Mesodermal cell (in vitro differentiated cells): ENCODE results near the gene POLD3.

Experiments used
- H3K27ac ChIP-seq: 2 replicates; pipeline ENCODE4 v1.7.0; 2013; ENCODE audit warnings: mild to moderate bottlenecking, low read depth, low read length, moderate library complexity; ENCODE audit not compliant: severe bottlenecking
- H3K36me3 ChIP-seq: 2 replicates; pipeline ENCODE4 v1.7.1; 2013; ENCODE audit warnings: mild to moderate bottlenecking, low read length, moderate library complexity; ENCODE audit not compliant: control insufficient read depth, insufficient read depth
- H3K4me1 ChIP-seq: one replicate; pipeline ENCODE4 v1.7.1; 2013; ENCODE audit warnings: mild to moderate bottlenecking, low read length; ENCODE audit not compliant: insufficient read depth, control insufficient read depth, poor library complexity, severe bottlenecking
- H3K4me3 ChIP-seq: 2 replicates; pipeline ENCODE4 v1.7.0; 2013; ENCODE audit warnings: low read length, control low read depth, mild to moderate bottlenecking; ENCODE audit not compliant: insufficient read depth, poor library complexity, severe bottlenecking; ENCODE audit errors: extremely low read depth
- H3K9me3 ChIP-seq: 2 replicates; pipeline ENCODE4 v1.7.1; 2013; ENCODE audit warnings: mild to moderate bottlenecking, low read length, moderate library complexity; ENCODE audit not compliant: control insufficient read depth
- WGBS, 2 experiments: methylation state at CpG; one replicate each; pipeline ENCODE4 v1.1.5; 2013; ENCODE audit warnings: missing lambda C conversion rate in 2 of 2; ENCODE audit not compliant: insufficient coverage in 2 of 2; 5-methylcytosine and 5-hydroxymethylcytosine counted together

POLD3 gene

GRCh38 chr11:74615988-74616387 lies 23.6 kb downstream of the POLD3 start:
- Histone ChIP-seq H3K4me1 (no peaks in the 10 kb centered on the region), H3K27ac (no peak overlapping the region), H3K4me3 (no peak overlapping the region), H3K9me3 (no peaks in the 10 kb centered on the region), H3K36me3 (peaks cover 51% of the 10 kb centered on the region)
- 100% methylated on average over 1 to 2 of the region's 3 CpGs for WGBS, 2 experiments

GRCh38 chr11:74620531-74620930 lies 28.1 kb downstream of the POLD3 start:
- Histone ChIP-seq H3K27ac (no peak overlapping the region), H3K4me1 (no peaks in the 10 kb centered on the region), H3K4me3 (no peak overlapping the region), H3K9me3 (no peaks in the 10 kb centered on the region), H3K36me3 (peaks cover 35% of the 10 kb centered on the region)
- 90% methylated on average over 1 of the region's 2 CpGs; no CpG with 5 or more reads in 1 of the 2 experiments for WGBS, 2 experiments

DNA sequence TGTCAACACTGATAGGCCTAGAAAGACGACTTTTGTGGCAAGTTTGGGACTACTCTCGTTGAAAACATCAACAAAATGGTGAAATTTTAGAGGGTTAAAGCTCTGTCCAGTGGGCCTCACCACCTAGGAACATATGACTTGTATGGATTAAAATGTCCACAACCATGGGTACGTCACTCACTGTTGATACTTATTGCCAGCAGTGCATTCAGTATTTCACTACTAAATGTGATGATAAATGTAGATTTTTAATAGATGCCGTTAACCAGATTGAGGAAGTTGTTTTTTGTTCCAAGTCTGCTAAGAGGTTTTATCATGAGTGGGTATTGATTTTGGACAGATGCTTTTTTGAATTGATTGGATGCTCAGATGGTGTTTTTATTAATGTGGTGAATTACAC lies 33.7 kb downstream of the POLD3 start:
- peaks cover 26% of the 10 kb centered on the region for H3K36me3 ChIP-seq
- 93 to 100% methylated on average over 3 of the region's 4 CpGs for WGBS, 2 experiments
- no peak overlapping the region for H3K27ac ChIP-seq
- H3K4me1 ChIP-seq, result no peaks in the 10 kb centered on the region
- no peaks in the 10 kb centered on the region for H3K9me3 ChIP-seq
- no peak overlapping the region for H3K4me3 ChIP-seq

DNA sequence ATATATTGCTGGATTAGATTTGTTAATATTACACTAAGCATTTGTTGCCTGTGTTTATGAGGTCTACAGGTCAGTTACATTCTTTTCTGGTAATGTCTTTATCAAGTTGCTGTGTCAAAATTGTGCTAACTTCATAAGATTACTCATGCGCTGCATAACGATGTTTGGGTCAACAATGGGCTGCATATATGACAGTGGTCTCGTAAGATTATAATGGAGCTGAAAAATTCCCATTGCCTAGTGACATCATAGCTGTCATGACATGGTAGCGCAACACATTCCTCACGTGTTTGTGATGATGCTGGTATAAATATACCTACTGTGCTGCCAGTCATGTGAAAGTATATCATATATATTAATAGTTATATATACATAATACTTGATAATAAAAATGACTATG lies 34.2 kb downstream of the POLD3 start:
- 96 to 100% methylated on average over 1 to 3 of the region's 5 CpGs for WGBS, 2 experiments
- H3K4me1 ChIP-seq, result no peaks in the 10 kb centered on the region
- H3K27ac ChIP-seq, result no peak overlapping the region
- no peak overlapping the region for H3K4me3 ChIP-seq
- H3K9me3 ChIP-seq, result no peaks in the 10 kb centered on the region
- H3K36me3 ChIP-seq, result peaks cover 22% of the 10 kb centered on the region

DNA sequence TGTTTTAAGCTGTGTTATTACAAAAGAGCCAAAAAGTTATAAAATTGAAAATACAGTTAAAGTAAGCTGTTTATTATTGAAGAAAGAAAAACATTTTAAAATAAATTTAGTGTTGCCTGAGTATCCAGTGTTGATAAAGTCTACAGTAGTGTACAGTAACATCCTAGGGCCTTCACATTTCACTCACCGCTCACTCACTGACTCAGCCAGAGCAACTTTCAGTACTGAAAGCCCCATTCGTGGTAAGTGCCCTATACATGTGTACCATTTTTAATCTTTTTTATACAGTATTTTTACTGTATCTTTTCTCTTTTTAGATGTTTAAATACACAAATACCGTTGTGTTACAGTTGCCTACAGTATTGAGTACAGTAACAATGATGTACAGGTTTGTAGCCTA lies 35.0 kb downstream of the POLD3 start:
- 100% methylated on average over 1 of the region's 3 CpGs; no CpG with 5 or more reads in 1 of the 2 experiments for whole genome bisulfite sequencing, 2 experiments
- Histone ChIP-seq H3K4me1 (no peaks in the 10 kb centered on the region), H3K36me3 (peaks cover 22% of the 10 kb centered on the region), H3K9me3 (no peaks in the 10 kb centered on the region), H3K4me3 (no peak overlapping the region), H3K27ac (no peak overlapping the region)

GRCh38 chr11:74630043-74630442 lies 37.7 kb downstream of the POLD3 start:
- Histone ChIP-seq H3K4me3 (no peak overlapping the region), H3K36me3 (peaks cover 24% of the 10 kb centered on the region), H3K9me3 (no peaks in the 10 kb centered on the region), H3K4me1 (no peaks in the 10 kb centered on the region), H3K27ac (no peak overlapping the region)
- WGBS, 2 experiments, result no CpG with 5 or more reads among the region's 2 CpGs

- no peaks in the 10 kb centered on the region for H3K4me1 ChIP-seq
- no peak overlapping the region for H3K4me3 ChIP-seq
- no peaks in the 10 kb centered on the region for H3K9me3 ChIP-seq
- H3K36me3 ChIP-seq, result peaks cover 47% of the 10 kb centered on the region
- 100% methylated on average over 1 of the region's 5 CpGs for WGBS, 2 experiments
- H3K27ac ChIP-seq, result no peak overlapping the region
Measured at GRCh38 chr11:74633406-74634393, 41.3 kb downstream of the POLD3 start.

GRCh38 chr11:74634537-74634936 lies 42.2 kb downstream of the POLD3 start:
- no peak overlapping the region for H3K4me3 ChIP-seq
- no peak overlapping the region for H3K27ac ChIP-seq
- no peaks in the 10 kb centered on the region for H3K4me1 ChIP-seq
- peaks cover 41% of the 10 kb centered on the region for H3K36me3 ChIP-seq
- H3K9me3 ChIP-seq, result no peaks in the 10 kb centered on the region
- 87 to 93% methylated on average over 3 of the region's 4 CpGs for WGBS, 2 experiments

- no peak overlapping the region for H3K27ac ChIP-seq
- peaks cover 57% of the 10 kb centered on the region for H3K36me3 ChIP-seq
- 100% methylated on average over 1 of the region's 1 CpG; no CpG with 5 or more reads in 1 of the 2 experiments for WGBS, 2 experiments
- no peak overlapping the region for H3K4me3 ChIP-seq
- H3K4me1 ChIP-seq, result no peaks in the 10 kb centered on the region
- H3K9me3 ChIP-seq, result no peaks in the 10 kb centered on the region
Measured at GRCh38 chr11:74636630-74637184, 44.3 kb downstream of the POLD3 start.

GRCh38 chr11:74637700-74638099 lies 45.3 kb downstream of the POLD3 start:
- no peak overlapping the region for H3K27ac ChIP-seq
- no peaks in the 10 kb centered on the region for H3K9me3 ChIP-seq
- peaks cover 66% of the 10 kb centered on the region for H3K36me3 ChIP-seq
- WGBS, 2 experiments, result 69 to 88% methylated on average over 1 of the region's 1 CpG
- no peak overlapping the region for H3K4me3 ChIP-seq
- H3K4me1 ChIP-seq, result no peaks in the 10 kb centered on the region

DNA sequence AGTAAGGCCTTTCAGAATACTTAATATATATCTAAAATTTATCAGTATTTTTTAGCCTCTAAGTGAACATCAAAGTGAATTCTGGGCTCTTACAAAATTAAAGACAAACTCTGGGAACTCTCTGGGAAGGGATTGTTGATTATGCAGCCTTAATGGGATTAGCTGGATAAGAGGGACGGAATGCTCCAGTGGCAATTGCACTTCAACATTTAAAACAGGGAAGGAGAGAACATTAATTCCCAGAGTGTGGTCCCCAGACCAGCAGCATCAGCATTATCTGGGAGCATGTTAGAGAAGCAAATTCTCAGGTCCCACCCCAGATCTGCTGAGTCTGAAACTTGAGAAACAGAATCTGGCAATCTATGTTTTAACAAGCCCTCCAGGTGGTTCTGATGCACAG lies 46.5 kb downstream of the POLD3 start:
- peaks cover 69% of the 10 kb centered on the region for H3K36me3 ChIP-seq
- H3K4me1 ChIP-seq, result no peaks in the 10 kb centered on the region
- H3K9me3 ChIP-seq, result no peaks in the 10 kb centered on the region
- no peak overlapping the region for H3K4me3 ChIP-seq
- 100% methylated on average over 1 of the region's 1 CpG; no CpG with 5 or more reads in 1 of the 2 experiments for WGBS, 2 experiments
- no peak overlapping the region for H3K27ac ChIP-seq
